Liver (tissue), 3 donors: ENCODE data around the gene ZNF280D.
A peak's percentile ranks its signal among the peaks of the same experiment; 100 is the strongest.

Experiments
- CTCF ChIP-seq: fragments of 150-350 bp; IDR thresholded peaks from 2 replicates; pipeline ENCODE4 v1.5.1; 2017; ENCODE audit warnings: improper control_type of control experiment, low read depth, low read length; ENCODE audit not compliant: missing input control
- REST ChIP-seq: IDR thresholded peaks from 2 replicates; pipeline ENCODE4 v1.6.1; 2016; ENCODE audit warnings: antibody characterized with exemption, mild to moderate bottlenecking
- RXRA ChIP-seq, 2 donors: IDR thresholded peaks; 2 replicates each; pipeline ENCODE4 v1.6.1; 2017 to 2018; ENCODE audit warnings: antibody characterized with exemption in 2 of 2, mild to moderate bottlenecking in 1 of 2
- TAF1 ChIP-seq: conservative IDR thresholded peaks from 2 replicates; pipeline ENCODE4 v1.6.1; 2016; ENCODE audit warnings: antibody characterized with exemption, mild to moderate bottlenecking
- YY1 ChIP-seq: IDR thresholded peaks from 2 replicates; pipeline ENCODE4 v1.6.1; 2016; ENCODE audit warnings: antibody characterized with exemption, mild to moderate bottlenecking
- donor health status: healthy.
- donor health status: healthy.

- TF ChIP-seq CTCF, result no peak
- peak; percentile 70 to 78 for TF ChIP-seq RXRA (IDR thresholded peaks at IDR 0.05)
- peak; percentile 95 for TF ChIP-seq YY1
- TF ChIP-seq REST, result peak; percentile 74
- TF ChIP-seq TAF1, result no peak
Measured at GRCh38 chr15:56772868-56773639, 39.7 kb upstream of the ZNF280D start.
